Natural killer cell (primary cell): ENCODE data around the gene ERLIN1. TPM values are rescaled to one million over a fixed set of nuclear protein-coding genes. Genes with fewer than 3 reads are reported as not detected.

ENCODE experiments used
- ATAC-seq, 3 donors: fragments of 150-1000 bp in 2 of 3; fragments of 200-7000 bp in 1 of 3; cut with Tn5 transposase; 1 replicate in 1 of 3; 2 replicates in 2 of 3; pipeline ENCODE4 v1.10.0; 2021; ENCODE audit warnings: mild to moderate bottlenecking in 2 of 3, moderate library complexity in 2 of 3
- DNase-seq, 2 donors: peaks; one replicate each; pipeline versions ENCODE4 v3.0.0 to v3.0.0-alpha.2; 2013 to 2021; ENCODE audit warnings: mixed read lengths in 1 of 2
- H3K27ac ChIP-seq: one replicate; pipeline ENCODE4 v1.5.1; 2013; ENCODE audit warnings: mild to moderate bottlenecking, low read length
- H3K27me3 ChIP-seq: one replicate; pipeline ENCODE4 v1.6.1; 2013; ENCODE audit warnings: low read length; ENCODE audit not compliant: control insufficient read depth, insufficient read depth
- H3K36me3 ChIP-seq: one replicate; pipeline ENCODE4 v1.6.1; 2013; ENCODE audit warnings: low read length; ENCODE audit not compliant: control insufficient read depth, insufficient read depth
- H3K4me1 ChIP-seq: one replicate; pipeline ENCODE4 v1.6.1; 2013; ENCODE audit warnings: low read length; ENCODE audit not compliant: control insufficient read depth, insufficient read depth
- H3K4me3 ChIP-seq: one replicate; pipeline ENCODE4 v1.5.1; 2013; ENCODE audit warnings: low read length
- H3K9me3 ChIP-seq: one replicate; pipeline ENCODE4 v1.6.1; 2013; ENCODE audit warnings: low read length; ENCODE audit not compliant: control insufficient read depth, insufficient read depth
- H3K27ac Mint-ChIP-seq, 2 donors: one replicate each; pipeline ENCODE4 v1.8.0; 2022; ENCODE audit warnings: mild to moderate bottlenecking in 2 of 2, mixed read lengths in 2 of 2, moderate library complexity in 1 of 2
- H3K27me3 Mint-ChIP-seq, 2 donors: one replicate each; pipeline ENCODE4 v1.8.0; 2022; ENCODE audit warnings: low read depth in 2 of 2, mixed read lengths in 2 of 2
- H3K36me3 Mint-ChIP-seq: one replicate; pipeline ENCODE4 v1.8.0; 2022; ENCODE audit warnings: mixed read lengths
- H3K4me1 Mint-ChIP-seq, 2 donors: one replicate each; pipeline ENCODE4 v1.8.0; 2022; ENCODE audit warnings: mixed read lengths in 2 of 2
- H3K4me3 Mint-ChIP-seq: one replicate; pipeline ENCODE4 v1.8.0; 2022; ENCODE audit warnings: mild to moderate bottlenecking, moderate library complexity, mixed read lengths
- H3K9me3 Mint-ChIP-seq, 2 donors: one replicate each; pipeline ENCODE4 v1.8.0; 2022; ENCODE audit warnings: mixed read lengths in 2 of 2
- CTCF ChIP-seq: fragments of 200-600 bp; IDR thresholded peaks from one replicate; pipeline ENCODE4 v1.8.0; 2022; ENCODE audit warnings: antibody characterized with exemption
- WGBS: methylation state at CpG from one replicate; pipeline ENCODE4 v1.1.7; 2013; ENCODE audit warnings: missing lambda C conversion rate; ENCODE audit not compliant: insufficient coverage; 5-methylcytosine and 5-hydroxymethylcytosine counted together
- intact Hi-C: fragments of 100-400 bp; cut with micrococcal nuclease; formaldehyde crosslinking; loops from one replicate; pipeline ENCODE4 v1.14.2; 2022
- total RNA-seq, 4 donors: library from RNA; stranded (reverse); fragments of 120-200 nt in 1 of 4; gene quantifications; one replicate each; pipeline versions ENCODE4 v1.2.3 to v1.2.4, GENCODE V29; 2013 to 2022

The ERLIN1 gene
- total RNA-seq, 3 donors from 2014 or later (not counting 1 experiment from before 2014, with no cell fraction given): 3.9 to 6.9 (median 5.1) TPM

- Mint-ChIP-seq H3K27ac (no peak overlapping the region), H3K4me1 (no peaks in the 10 kb centered on the region), H3K36me3 (no peaks in the 10 kb centered on the region), H3K27me3 (peaks cover 23 to 45% of the 10 kb centered on the region in 2 donors), H3K9me3 (no peaks in the 10 kb centered on the region), H3K4me3 (no peak overlapping the region)
- Histone ChIP-seq H3K27ac (no peak overlapping the region), H3K9me3 (no peaks in the 10 kb centered on the region), H3K4me1 (no peaks in the 10 kb centered on the region), H3K36me3 (no peaks in the 10 kb centered on the region), H3K27me3 (peaks cover 3% of the 10 kb centered on the region), H3K4me3 (no peak overlapping the region)
- intact Hi-C loops: no loop called here
- ATAC-seq (no peak), DNase-seq (no peak)
- TF ChIP-seq CTCF: no peak
- 38% methylated on average over 50 of the region's 51 CpGs for WGBS
Measured at GRCh38 chr10:100114976-100115770, 70.7 kb downstream of the ERLIN1 start.

- Histone ChIP-seq H3K9me3 (no peaks in the 10 kb centered on the region), H3K27me3 (peaks cover 3% of the 10 kb centered on the region), H3K4me3 (no peak overlapping the region), H3K27ac (no peak overlapping the region), H3K36me3 (no peaks in the 10 kb centered on the region), H3K4me1 (no peaks in the 10 kb centered on the region)
- TF ChIP-seq CTCF: no peak
- Mint-ChIP-seq H3K27me3 (peaks cover 23 to 44% of the 10 kb centered on the region in 2 donors), H3K27ac (no peak overlapping the region), H3K4me3 (no peak overlapping the region), H3K4me1 (no peaks in the 10 kb centered on the region), H3K9me3 (no peaks in the 10 kb centered on the region), H3K36me3 (no peaks in the 10 kb centered on the region)
- intact Hi-C loops: no loop called here
- ATAC-seq (no peak), DNase-seq (no peak)
- 93% methylated on average over 13 of the region's 13 CpGs for WGBS
Measured at GRCh38 chr10:100114460-100114859, 71.4 kb downstream of the ERLIN1 start.

- no peak for TF ChIP-seq CTCF
- H3K36me3 Mint-ChIP-seq: no peaks in the 10 kb centered on the region
- intact Hi-C loops: no loop called here
- no peaks in the 10 kb centered on the region for H3K9me3 Mint-ChIP-seq
- Histone ChIP-seq H3K9me3 (no peaks in the 10 kb centered on the region), H3K36me3 (no peaks in the 10 kb centered on the region), H3K27me3 (peaks cover 3% of the 10 kb centered on the region), H3K4me3 (no peak overlapping the region), H3K4me1 (no peaks in the 10 kb centered on the region), H3K27ac (no peak overlapping the region)
- DNase-seq (no peak), ATAC-seq (no peak)
- H3K27ac Mint-ChIP-seq: no peak overlapping the region
- no peaks in the 10 kb centered on the region for H3K4me1 Mint-ChIP-seq
- no peak overlapping the region for H3K4me3 Mint-ChIP-seq
- H3K27me3 Mint-ChIP-seq: peaks cover 19 to 41% of the 10 kb centered on the region in 2 donors
- 100% methylated on average over 1 of the region's 3 CpGs for WGBS
Measured at GRCh38 chr10:100109670-100110069, 76.2 kb downstream of the ERLIN1 start.

GRCh38 chr10:100106865-100107264, 79.0 kb downstream of the ERLIN1 start:
- Mint-ChIP-seq H3K4me3 (no peak overlapping the region), H3K27ac (no peak overlapping the region), H3K27me3 (peaks cover 17 to 40% of the 10 kb centered on the region in 2 donors), H3K9me3 (no peaks in the 10 kb centered on the region), H3K4me1 (no peaks in the 10 kb centered on the region), H3K36me3 (no peaks in the 10 kb centered on the region)
- ATAC-seq (no peak), DNase-seq (no peak)
- Histone ChIP-seq H3K4me1 (no peaks in the 10 kb centered on the region), H3K27ac (no peak overlapping the region), H3K4me3 (no peak overlapping the region), H3K27me3 (no peaks in the 10 kb centered on the region), H3K36me3 (no peaks in the 10 kb centered on the region), H3K9me3 (no peaks in the 10 kb centered on the region)
- intact Hi-C loops: no loop called here
- TF ChIP-seq CTCF: no peak
- WGBS: 94% methylated on average over 8 of the region's 11 CpGs
